GM18909 (cell line): ENCODE measurements around the gene SLC4A9.

Experiments
- ATAC-seq: cut with Tn5 transposase; IDR thresholded peaks from one replicate; pipeline ENCODE4 v1.9.1; 2021; ENCODE audit warnings: mild to moderate bottlenecking; ENCODE audit not compliant: unreplicated experiment, poor library complexity

The SLC4A9 gene

GRCh38 chr5:140360101-140360500 is at the start of gene SLC4A9:
Gene SLC4A9 (plus strand): TSS chr5:140360194. CDS start chr5:140360237, 43 bp downstream.
- no peak for ATAC-seq

- ATAC-seq, result no peak
Measured at GRCh38 chr5:140310434-140310833, 49.6 kb upstream of the SLC4A9 start.

- ATAC-seq, result no peak
Measured at GRCh38 chr5:140311011-140311467, 49.0 kb upstream of the SLC4A9 start.

GRCh38 chr5:140312067-140312790 is 47.8 kb upstream of the SLC4A9 start:
- no peak for ATAC-seq

- no peak for ATAC-seq
Measured at GRCh38 chr5:140312791-140313189, 47.2 kb upstream of the SLC4A9 start.

GRCh38 chr5:140317859-140318258 is 42.1 kb upstream of the SLC4A9 start:
- no peak for ATAC-seq

GRCh38 chr5:140318792-140319191 is 41.2 kb upstream of the SLC4A9 start:
- no peak for ATAC-seq

- no peak for ATAC-seq
Measured at GRCh38 chr5:140319833-140320232, 40.2 kb upstream of the SLC4A9 start.

GRCh38 chr5:140321796-140322195 is 38.2 kb upstream of the SLC4A9 start:
- ATAC-seq, result peak; percentile 79

GRCh38 chr5:140322751-140323731 is 37.0 kb upstream of the SLC4A9 start:
- ATAC-seq, result no peak

- ATAC-seq, result no peak
Measured at GRCh38 chr5:140324041-140324600, 35.9 kb upstream of the SLC4A9 start.

- ATAC-seq, result no peak
Measured at GRCh38 chr5:140324617-140325241, 35.3 kb upstream of the SLC4A9 start.

- ATAC-seq, result no peak
Measured at GRCh38 chr5:140325486-140325885, 34.5 kb upstream of the SLC4A9 start.

GRCh38 chr5:140327589-140327988 is 32.4 kb upstream of the SLC4A9 start:
- ATAC-seq, result no peak

GRCh38 chr5:140328036-140328764 is 31.8 kb upstream of the SLC4A9 start:
- ATAC-seq, result no peak

GRCh38 chr5:140329739-140330481 is 30.1 kb upstream of the SLC4A9 start:
- no peak for ATAC-seq

GRCh38 chr5:140331638-140332037 is 28.4 kb upstream of the SLC4A9 start:
- no peak for ATAC-seq

GRCh38 chr5:140336388-140336787 is 23.6 kb upstream of the SLC4A9 start:
- no peak for ATAC-seq

- no peak for ATAC-seq
Measured at GRCh38 chr5:140337880-140338279, 22.1 kb upstream of the SLC4A9 start.
